Measurements from ENCODE around the gene DAB2.

Gene DAB2

GRCh38 chr5:39470811-39471210 is 46.0 kb upstream of the DAB2 start:
- Histone ChIP-seq H3K4me2 (ENCODE audit: low read length) (no peak overlapping the region), H3K27me3 (ENCODE audit: control insufficient read depth, low read length) (no peaks in the 10 kb centered on the region), H3K79me2 (ENCODE audit: control insufficient read depth, low read length) (no peaks in the 10 kb centered on the region), H3F3A (ENCODE audit: control insufficient read depth, insufficient read depth) (no peaks in the 10 kb centered on the region), H3K9me3 (ENCODE audit: control insufficient read depth, insufficient read depth, low read length) (no peaks in the 10 kb centered on the region), H3K27ac (ENCODE audit: low read depth, low read length) (no peak overlapping the region), H3K36me3 (ENCODE audit: control insufficient read depth, low read length) (no peaks in the 10 kb centered on the region), H3K9me2 (replicated peaks; ENCODE audit: control insufficient read depth, low read length) (no peaks in the 10 kb centered on the region), H4K20me1 (ENCODE audit: control insufficient read depth, insufficient read depth, low read depth, low read length) (no peaks in the 10 kb centered on the region), H3K4me3 (ENCODE audit: low read length) (no peak overlapping the region), H3K4me1 (ENCODE audit: control insufficient read depth, low read length) (no peaks in the 10 kb centered on the region)
- TF ChIP-seq EZH2phosphoT487 (IDR thresholded peaks at IDR 0.05; ENCODE audit: borderline replicate concordance, low read length) (no peak), CTCF (IDR thresholded peaks at IDR 0.05; ENCODE audit: low read depth, low read length, poor library complexity, severe bottlenecking) (no peak)

GRCh38 chr5:39469777-39470415 is 45.1 kb upstream of the DAB2 start:
- Histone ChIP-seq H3K79me2 (ENCODE audit: control insufficient read depth, low read length) (no peaks in the 10 kb centered on the region), H3K9me2 (replicated peaks; ENCODE audit: control insufficient read depth, low read length) (no peaks in the 10 kb centered on the region), H3K9me3 (ENCODE audit: control insufficient read depth, insufficient read depth, low read length) (no peaks in the 10 kb centered on the region), H3K27me3 (ENCODE audit: control insufficient read depth, low read length) (no peaks in the 10 kb centered on the region), H3F3A (ENCODE audit: control insufficient read depth, insufficient read depth) (no peaks in the 10 kb centered on the region), H3K27ac (ENCODE audit: low read depth, low read length) (no peak overlapping the region), H3K4me1 (ENCODE audit: control insufficient read depth, low read length) (no peaks in the 10 kb centered on the region), H3K4me3 (ENCODE audit: low read length) (no peak overlapping the region), H4K20me1 (ENCODE audit: control insufficient read depth, insufficient read depth, low read depth, low read length) (no peaks in the 10 kb centered on the region), H3K36me3 (ENCODE audit: control insufficient read depth, low read length) (no peaks in the 10 kb centered on the region), H3K4me2 (ENCODE audit: low read length) (no peak overlapping the region)
- TF ChIP-seq EZH2phosphoT487 (IDR thresholded peaks at IDR 0.05; ENCODE audit: borderline replicate concordance, low read length) (no peak), CTCF (IDR thresholded peaks at IDR 0.05; ENCODE audit: low read depth, low read length, poor library complexity, severe bottlenecking) (no peak)

GRCh38 chr5:39469176-39469575 is 44.4 kb upstream of the DAB2 start:
- Histone ChIP-seq H3F3A (ENCODE audit: control insufficient read depth, insufficient read depth) (no peaks in the 10 kb centered on the region), H3K27ac (ENCODE audit: low read depth, low read length) (no peak overlapping the region), H3K27me3 (ENCODE audit: control insufficient read depth, low read length) (no peaks in the 10 kb centered on the region), H3K9me2 (replicated peaks; ENCODE audit: control insufficient read depth, low read length) (no peaks in the 10 kb centered on the region), H3K9me3 (ENCODE audit: control insufficient read depth, insufficient read depth, low read length) (no peaks in the 10 kb centered on the region), H3K4me1 (ENCODE audit: control insufficient read depth, low read length) (no peaks in the 10 kb centered on the region), H4K20me1 (ENCODE audit: control insufficient read depth, insufficient read depth, low read depth, low read length) (no peaks in the 10 kb centered on the region), H3K36me3 (ENCODE audit: control insufficient read depth, low read length) (no peaks in the 10 kb centered on the region), H3K4me2 (ENCODE audit: low read length) (no peak overlapping the region), H3K79me2 (ENCODE audit: control insufficient read depth, low read length) (no peaks in the 10 kb centered on the region), H3K4me3 (ENCODE audit: low read length) (no peak overlapping the region)
- no peak for TF ChIP-seq CTCF (IDR thresholded peaks at IDR 0.05; ENCODE audit: low read depth, low read length, poor library complexity, severe bottlenecking)
- no peak for TF ChIP-seq EZH2phosphoT487 (IDR thresholded peaks at IDR 0.05; ENCODE audit: borderline replicate concordance, low read length)
